Kidney capillary endothelial cell (primary cell): ENCODE results near the gene DCUN1D2.

Experiments used
- DNase-seq: peaks from one replicate; pipeline ENCODE4 v3.0.0-alpha.2; 2018; ENCODE audit warnings: low spot score

The DCUN1D2 gene

GRCh38 chr13:113407103-113407530, 83.4 kb downstream of the DCUN1D2 start:
- no peak for DNase-seq

- DNase-seq, result no peak
Measured at GRCh38 chr13:113406321-113407102, 84.0 kb downstream of the DCUN1D2 start.
